ENCODE measurements around the gene CDKN2AIP. TPM values are rescaled to one million over a fixed set of nuclear protein-coding genes. Genes with fewer than 3 reads are reported as not detected.

CDKN2AIP gene
- total RNA-seq, 1 donor from 2014 or later, result 15.9 TPM

DNA sequence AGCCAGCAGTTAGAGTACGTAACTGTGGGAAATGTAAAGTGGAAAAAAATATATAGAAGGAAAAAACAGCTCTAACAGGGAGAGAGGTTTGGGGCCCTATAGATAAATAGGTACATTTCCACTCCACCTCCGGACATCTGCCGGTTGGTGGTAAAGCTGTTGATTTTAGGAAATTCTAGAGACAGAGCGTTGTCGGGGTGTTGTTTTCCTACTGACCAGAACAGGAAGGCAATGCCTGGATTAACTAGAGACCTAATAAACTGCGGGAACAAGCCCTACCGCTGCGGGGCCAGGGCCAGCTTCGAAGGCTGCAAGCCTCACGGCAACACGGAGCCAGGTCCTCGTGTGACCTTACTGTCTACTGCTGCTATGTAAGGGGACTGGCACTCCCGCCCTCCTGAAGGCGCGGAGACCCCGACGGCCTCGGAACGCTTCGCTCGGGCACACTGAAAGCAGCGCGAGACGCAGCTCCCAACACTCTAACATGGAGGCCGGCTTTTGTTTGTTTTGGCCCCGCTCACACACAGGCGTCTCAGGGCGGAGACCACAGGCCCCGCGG, 702 bp upstream of the CDKN2AIP start:
- no peak for DNase-seq
- H3K27me3 Mint-ChIP-seq (ENCODE audit: unreplicated experiment), result peaks cover 7% of the 10 kb centered on the region
- peak overlapping the region; percentile 99 for H3K27ac Mint-ChIP-seq (ENCODE audit: unreplicated experiment)
- peaks cover 7% of the 10 kb centered on the region for H3K4me1 Mint-ChIP-seq (ENCODE audit: low read depth, unreplicated experiment)
- no peaks in the 10 kb centered on the region for H3K36me3 Mint-ChIP-seq (ENCODE audit: unreplicated experiment)
- TF ChIP-seq, protein P1, sequence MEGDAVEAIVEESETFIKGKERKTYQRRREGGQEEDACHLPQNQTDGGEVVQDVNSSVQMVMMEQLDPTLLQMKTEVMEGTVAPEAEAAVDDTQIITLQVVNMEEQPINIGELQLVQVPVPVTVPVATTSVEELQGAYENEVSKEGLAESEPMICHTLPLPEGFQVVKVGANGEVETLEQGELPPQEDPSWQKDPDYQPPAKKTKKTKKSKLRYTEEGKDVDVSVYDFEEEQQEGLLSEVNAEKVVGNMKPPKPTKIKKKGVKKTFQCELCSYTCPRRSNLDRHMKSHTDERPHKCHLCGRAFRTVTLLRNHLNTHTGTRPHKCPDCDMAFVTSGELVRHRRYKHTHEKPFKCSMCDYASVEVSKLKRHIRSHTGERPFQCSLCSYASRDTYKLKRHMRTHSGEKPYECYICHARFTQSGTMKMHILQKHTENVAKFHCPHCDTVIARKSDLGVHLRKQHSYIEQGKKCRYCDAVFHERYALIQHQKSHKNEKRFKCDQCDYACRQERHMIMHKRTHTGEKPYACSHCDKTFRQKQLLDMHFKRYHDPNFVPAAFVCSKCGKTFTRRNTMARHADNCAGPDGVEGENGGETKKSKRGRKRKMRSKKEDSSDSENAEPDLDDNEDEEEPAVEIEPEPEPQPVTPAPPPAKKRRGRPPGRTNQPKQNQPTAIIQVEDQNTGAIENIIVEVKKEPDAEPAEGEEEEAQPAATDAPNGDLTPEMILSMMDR (IDR thresholded peaks at IDR 0.05; ENCODE audit: partially characterized antibody, unreplicated experiment), result no peak
- peak overlapping the region; percentile 92 for H3K4me3 Mint-ChIP-seq (ENCODE audit: unreplicated experiment)
- H3K9me3 Mint-ChIP-seq (ENCODE audit: unreplicated experiment), result peaks cover 9% of the 10 kb centered on the region

DNA sequence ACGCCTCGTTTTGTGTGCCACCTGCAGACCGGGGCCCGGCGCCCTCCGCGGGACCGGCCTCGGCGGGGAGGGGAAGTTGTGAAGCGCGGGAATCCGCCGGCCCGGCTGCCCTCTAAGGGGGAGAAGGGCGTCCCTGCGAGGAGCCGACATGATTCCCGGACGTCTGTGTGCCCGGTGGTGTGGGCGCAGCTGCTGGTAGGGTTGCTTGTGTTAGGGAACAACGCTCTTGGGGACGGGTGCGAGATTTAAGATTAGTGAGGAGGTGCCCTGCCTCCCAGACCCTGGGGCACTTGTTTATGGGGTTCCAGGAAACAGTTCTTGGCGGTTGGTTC, 627 bp downstream of the CDKN2AIP start:
- peak overlapping the region; percentile 96 for H3K27ac Mint-ChIP-seq (ENCODE audit: unreplicated experiment)
- peak overlapping the region; percentile 97 for H3K4me3 Mint-ChIP-seq (ENCODE audit: unreplicated experiment)

DNA sequence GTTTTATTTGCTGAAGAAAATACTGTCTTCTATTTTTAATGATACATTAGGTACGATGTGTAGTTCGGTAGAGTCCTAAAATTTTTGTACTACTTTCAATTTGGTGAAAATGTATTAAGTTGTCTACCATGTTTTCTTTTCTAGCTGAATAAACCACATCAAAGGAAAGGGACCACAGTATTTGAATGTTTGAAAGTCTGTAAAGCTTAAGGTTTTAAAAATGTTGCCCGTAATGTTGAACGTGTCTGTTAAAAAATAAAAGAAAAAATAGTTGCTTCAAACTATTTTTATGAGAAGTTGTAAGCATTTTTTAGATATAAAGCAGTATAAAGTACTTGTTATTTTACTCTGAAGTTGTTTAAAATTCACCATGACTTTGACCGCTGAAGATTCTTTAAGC, 3.2 kb downstream of the CDKN2AIP start:
- peaks cover 7% of the 10 kb centered on the region for H3K27me3 Mint-ChIP-seq (ENCODE audit: unreplicated experiment)
- TF ChIP-seq, protein P1 (IDR thresholded peaks at IDR 0.05; ENCODE audit: partially characterized antibody, unreplicated experiment), result no peak
- no peak overlapping the region for H3K27ac Mint-ChIP-seq (ENCODE audit: unreplicated experiment)
- H3K36me3 Mint-ChIP-seq (ENCODE audit: unreplicated experiment), result no peaks in the 10 kb centered on the region
- DNase-seq, result no peak
- peaks cover 9% of the 10 kb centered on the region for H3K9me3 Mint-ChIP-seq (ENCODE audit: unreplicated experiment)
- H3K4me1 Mint-ChIP-seq (ENCODE audit: low read depth, unreplicated experiment), result peaks cover 7% of the 10 kb centered on the region
- no peak overlapping the region for H3K4me3 Mint-ChIP-seq (ENCODE audit: unreplicated experiment)

More for the DNA sequence above, 627 bp downstream of the CDKN2AIP start:
- Mint-ChIP-seq H3K9me3 (ENCODE audit: unreplicated experiment) (peaks cover 9% of the 10 kb centered on the region), H3K27me3 (ENCODE audit: unreplicated experiment) (peaks cover 7% of the 10 kb centered on the region), H3K4me1 (ENCODE audit: low read depth, unreplicated experiment) (peaks cover 7% of the 10 kb centered on the region), H3K36me3 (ENCODE audit: unreplicated experiment) (no peaks in the 10 kb centered on the region)
- TF ChIP-seq, protein P1 (IDR thresholded peaks at IDR 0.05; ENCODE audit: partially characterized antibody, unreplicated experiment), result no peak
- DNase-seq, result peak; percentile 52

DNA sequence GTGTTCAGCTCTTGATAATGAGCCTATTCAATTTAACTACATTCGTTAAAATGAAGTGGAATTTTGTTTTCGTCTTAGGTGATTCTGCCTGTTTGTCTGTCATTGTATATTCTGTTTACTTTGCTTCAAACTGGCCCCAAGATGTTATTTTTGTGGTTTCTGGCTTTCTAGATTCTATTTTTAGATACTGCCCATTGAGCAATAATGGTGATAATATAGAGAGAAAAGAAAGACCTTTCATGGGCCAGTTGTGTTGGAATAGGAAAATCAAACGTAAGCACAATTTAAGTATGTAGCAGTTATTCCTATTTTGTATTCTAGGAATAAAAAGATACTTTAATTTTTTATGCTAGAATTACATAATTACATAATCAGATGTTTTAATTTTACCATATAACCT, 4.0 kb downstream of the CDKN2AIP start:
- peaks cover 7% of the 10 kb centered on the region for H3K27me3 Mint-ChIP-seq (ENCODE audit: unreplicated experiment)
- peaks cover 5% of the 10 kb centered on the region for H3K4me1 Mint-ChIP-seq (ENCODE audit: low read depth, unreplicated experiment)
- no peak for DNase-seq
- no peak overlapping the region for H3K4me3 Mint-ChIP-seq (ENCODE audit: unreplicated experiment)
- TF ChIP-seq, protein P1 (IDR thresholded peaks at IDR 0.05; ENCODE audit: partially characterized antibody, unreplicated experiment), result no peak
- no peak overlapping the region for H3K27ac Mint-ChIP-seq (ENCODE audit: unreplicated experiment)
- H3K9me3 Mint-ChIP-seq (ENCODE audit: unreplicated experiment), result peaks cover 9% of the 10 kb centered on the region
- no peaks in the 10 kb centered on the region for H3K36me3 Mint-ChIP-seq (ENCODE audit: unreplicated experiment)

DNA sequence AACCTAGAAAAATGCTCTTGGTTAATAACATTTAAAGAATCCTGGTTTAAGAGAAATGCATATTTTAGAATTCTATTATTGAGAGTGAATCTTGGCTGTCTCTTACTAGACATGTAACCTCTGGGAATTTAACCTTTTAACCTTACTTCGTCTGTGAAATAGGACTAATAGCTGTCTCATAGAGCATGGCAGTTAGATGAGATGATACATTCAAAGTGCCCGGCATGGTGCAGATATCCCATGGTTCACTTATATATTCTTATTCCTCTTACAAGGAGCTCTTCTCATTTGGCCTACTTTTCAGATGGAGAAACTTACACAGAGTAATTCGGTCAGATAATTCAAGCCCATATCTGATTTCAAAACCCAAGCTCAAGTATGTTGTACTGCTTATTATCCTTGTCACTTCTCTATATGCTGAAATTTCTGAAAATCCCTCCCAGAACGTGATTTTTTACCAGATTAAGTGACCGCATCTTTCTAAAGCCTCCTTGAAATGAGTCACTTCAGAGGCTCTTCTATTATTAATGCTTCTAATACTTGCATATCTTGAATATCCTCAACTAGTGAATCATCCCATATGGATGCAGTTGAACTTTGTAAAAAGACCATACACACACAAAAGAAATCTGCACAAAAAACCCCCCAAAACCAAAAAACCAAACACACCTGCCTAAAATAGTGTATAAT, 4.9 kb downstream of the CDKN2AIP start:
- H3K4me3 Mint-ChIP-seq (ENCODE audit: unreplicated experiment), result no peak overlapping the region
- DNase-seq, result no peak
- no peak overlapping the region for H3K27ac Mint-ChIP-seq (ENCODE audit: unreplicated experiment)
- H3K27me3 Mint-ChIP-seq (ENCODE audit: unreplicated experiment), result peaks cover 3% of the 10 kb centered on the region
- peaks cover 5% of the 10 kb centered on the region for H3K4me1 Mint-ChIP-seq (ENCODE audit: low read depth, unreplicated experiment)
- H3K9me3 Mint-ChIP-seq (ENCODE audit: unreplicated experiment), result peaks cover 4% of the 10 kb centered on the region
- no peaks in the 10 kb centered on the region for H3K36me3 Mint-ChIP-seq (ENCODE audit: unreplicated experiment)
- TF ChIP-seq, protein P1 (IDR thresholded peaks at IDR 0.05; ENCODE audit: partially characterized antibody, unreplicated experiment), result no peak
